Activated gamma-delta T cell (primary cell): ENCODE results near the gene LARGE1.

Source experiments
- DNase-seq: peaks from one replicate; lab custom pipeline; 2025; lab: John Stamatoyannopoulos, UW

Gene LARGE1

DNA sequence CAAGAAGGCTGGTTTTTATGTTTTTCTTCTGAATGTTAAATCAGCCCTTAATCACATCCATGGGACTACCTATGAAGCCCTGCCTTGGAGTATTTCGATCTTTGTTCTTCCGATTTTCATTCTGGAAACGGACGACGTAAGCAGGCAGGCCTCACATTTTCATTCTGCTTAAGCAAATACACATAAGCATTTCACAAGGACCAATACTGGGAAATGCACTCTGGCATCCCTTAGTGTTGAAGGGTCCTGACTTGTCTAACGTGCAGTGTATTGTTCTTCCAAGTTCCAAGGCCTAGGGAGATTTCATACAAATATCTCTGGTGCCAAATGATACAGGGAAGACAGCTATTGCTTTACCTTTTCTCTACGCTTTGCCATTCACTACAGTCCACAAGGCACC, 143.8 kb downstream of the LARGE1 start:
- no peak for DNase-seq

- no peak for DNase-seq
These were observed 145.5 kb downstream of the LARGE1 start for GRCh38 chr22:33774781-33775180.

- no peak for DNase-seq
These were observed 147.5 kb downstream of the LARGE1 start for GRCh38 chr22:33772745-33773144.

DNA sequence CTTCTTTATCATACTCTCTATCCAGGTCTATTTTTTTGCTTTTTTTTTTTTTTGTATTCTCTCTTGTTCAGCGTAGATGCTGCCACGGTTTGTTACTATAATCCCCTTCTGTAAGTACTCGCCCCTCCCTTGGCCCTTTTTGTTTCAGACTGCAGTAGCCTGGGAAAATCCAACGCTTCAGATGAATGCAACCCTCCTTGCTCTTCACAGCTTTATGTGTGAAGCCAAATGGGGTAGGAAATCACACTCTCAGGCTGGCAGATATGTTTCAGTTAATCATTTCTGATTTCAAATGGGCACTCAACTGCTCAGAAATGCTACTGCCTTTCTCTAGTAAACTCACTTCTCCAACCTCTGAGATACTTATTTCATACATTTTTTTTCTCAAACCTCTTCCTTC, 149.1 kb downstream of the LARGE1 start:
- DNase-seq, result no peak

DNA sequence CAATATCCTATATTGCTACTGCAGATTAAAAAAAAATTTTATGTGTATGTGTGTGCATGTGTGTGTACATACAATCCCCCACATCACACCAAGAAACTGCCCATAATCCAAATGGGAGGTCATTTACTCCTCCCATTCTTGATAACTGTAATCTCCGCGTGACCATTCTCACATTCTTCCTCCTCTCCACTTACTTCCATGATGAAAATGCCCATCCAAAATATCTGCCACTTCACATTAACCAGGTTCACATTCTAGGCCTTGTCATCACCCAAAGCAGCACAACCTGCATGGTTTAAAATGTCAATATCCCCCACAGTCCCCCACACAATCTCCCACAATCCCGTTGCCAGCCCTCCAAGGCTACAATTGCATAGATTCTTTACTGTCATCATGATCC, 149.6 kb downstream of the LARGE1 start:
- no peak for DNase-seq

DNA sequence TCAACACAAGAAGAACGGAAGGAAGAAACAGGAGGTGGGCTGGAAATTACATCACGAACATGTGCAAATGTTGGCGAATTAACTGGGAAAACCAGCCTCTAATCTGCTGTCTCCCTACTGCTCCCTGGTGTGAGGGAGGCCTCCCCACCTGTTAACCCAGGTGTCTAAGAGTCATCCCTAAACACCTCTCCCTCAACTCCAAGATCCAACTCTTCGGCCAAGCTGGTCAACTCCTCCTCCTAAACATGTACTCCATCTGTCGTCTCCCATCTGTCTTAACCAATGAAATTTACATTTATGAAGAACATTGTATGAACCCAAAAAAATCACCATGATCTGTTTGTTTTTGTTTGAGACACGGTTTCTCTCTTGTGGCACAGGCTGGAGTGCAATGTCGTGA, 154.2 kb downstream of the LARGE1 start:
- no peak for DNase-seq

- DNase-seq, result no peak
These were observed 161.3 kb downstream of the LARGE1 start for GRCh38 chr22:33758961-33759360.

DNA sequence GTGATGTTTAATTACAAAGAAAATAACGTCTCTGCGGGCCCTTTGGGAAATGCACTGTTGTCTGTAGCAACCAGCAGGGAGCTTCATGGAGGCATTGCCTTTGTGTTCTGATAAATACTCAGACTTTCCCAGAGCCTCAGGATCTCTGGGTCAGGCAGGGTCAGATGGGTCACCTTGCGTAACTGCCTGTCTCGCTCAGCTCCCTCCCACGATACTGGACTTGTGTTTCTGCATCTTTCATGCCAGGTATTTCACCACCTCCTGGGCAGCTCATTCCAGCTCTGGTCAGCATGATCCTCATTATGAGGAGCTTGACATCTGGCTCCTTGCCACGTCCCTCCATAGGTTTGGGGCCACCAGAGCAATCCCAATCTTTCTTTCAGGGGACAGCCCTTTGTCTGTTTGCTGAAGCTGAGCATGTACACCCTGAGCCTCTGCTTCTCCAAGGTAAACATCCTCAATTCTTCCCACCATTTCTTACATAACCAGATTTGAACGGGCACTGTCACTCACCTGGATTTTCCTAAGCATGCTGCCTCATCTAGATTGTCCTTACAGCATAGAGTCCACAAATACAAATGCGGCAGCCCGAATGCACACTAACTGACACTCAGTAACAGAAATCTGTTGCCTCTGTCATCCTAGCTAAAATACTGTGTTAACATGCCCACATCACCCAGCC, 162.3 kb downstream of the LARGE1 start:
- DNase-seq, result no peak

DNA sequence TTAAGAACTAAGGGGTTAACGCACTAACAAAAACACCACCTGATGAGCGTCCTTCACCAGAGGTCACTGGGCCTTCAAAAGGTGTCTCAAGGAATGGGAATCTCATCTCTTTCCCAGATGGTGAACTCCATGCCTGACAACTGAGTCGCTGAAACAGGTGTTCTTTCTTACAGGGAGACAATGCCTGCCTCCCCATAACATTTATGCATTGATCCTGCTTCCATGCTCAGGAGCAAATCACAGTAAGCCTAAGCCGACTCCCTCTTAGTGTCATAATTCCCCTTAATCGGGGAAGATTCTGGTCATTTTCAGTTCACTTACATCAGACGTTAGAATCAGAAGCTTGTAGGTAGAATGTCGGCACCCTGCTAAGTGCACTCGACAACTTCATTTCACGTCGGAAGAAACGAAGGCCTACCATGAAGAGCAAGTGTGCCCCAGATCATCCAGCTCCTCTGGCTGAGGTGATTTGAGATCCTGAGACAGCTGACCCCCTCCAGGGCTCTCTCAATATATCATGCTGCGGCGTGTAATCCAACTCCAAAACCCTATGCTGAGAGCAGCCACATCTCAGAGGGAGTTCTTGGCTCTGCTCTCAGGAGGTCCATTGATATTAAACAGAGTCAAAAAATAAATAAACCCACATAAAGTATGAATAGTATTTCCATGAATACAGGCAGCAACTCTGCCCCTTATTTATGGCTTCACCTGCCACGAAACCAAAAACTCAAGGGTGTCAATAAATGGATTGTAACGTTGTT, 163.1 kb downstream of the LARGE1 start:
- DNase-seq, result no peak

- no peak for DNase-seq
These were observed 163.7 kb downstream of the LARGE1 start for GRCh38 chr22:33756508-33756949.

DNA sequence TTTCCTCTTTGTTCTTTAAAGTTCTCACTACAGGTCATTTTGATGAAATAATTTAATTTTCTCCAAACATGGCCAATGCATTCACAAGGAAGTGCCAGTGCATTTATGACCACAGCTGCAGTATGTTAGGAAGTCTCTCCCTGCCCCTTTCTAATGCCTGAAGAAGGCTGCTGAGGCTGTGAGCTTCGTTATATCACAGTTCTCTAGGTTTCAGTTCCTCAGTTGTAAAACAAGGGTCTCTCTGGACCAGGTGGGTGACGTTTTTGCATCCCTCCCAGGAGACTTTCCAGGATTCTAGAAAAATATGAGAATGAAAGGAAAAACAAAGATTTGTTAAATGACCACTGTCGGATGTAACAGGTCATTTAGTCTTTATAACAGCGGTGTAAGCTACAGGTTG, 171.6 kb downstream of the LARGE1 start:
- DNase-seq, result no peak

- no peak for DNase-seq
These were observed 172.6 kb downstream of the LARGE1 start for GRCh38 chr22:33747576-33748180.

GRCh38 chr22:33747029-33747428, 173.2 kb downstream of the LARGE1 start:
- no peak for DNase-seq

DNA sequence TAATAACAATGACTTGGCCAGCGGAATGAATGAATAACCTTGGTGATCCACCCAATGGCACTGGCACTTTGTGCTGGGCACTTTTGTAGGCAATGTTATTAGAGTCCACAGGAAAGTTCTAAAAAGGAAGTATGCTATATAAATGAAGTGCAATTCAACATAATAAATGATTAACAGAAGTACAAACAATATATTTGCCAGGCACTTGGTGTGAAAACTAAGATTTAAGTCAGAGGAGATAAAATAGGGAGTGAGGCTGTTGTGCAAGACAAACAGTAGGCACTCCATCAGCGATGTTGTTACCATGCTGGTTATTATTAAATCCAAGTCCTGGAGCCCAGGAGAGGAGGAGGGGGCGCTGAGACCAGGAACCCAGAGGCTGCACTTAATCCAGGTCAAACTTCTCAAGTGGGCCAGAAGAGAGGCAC, 173.8 kb downstream of the LARGE1 start:
- no peak for DNase-seq

- no peak for DNase-seq
These were observed 174.8 kb downstream of the LARGE1 start for GRCh38 chr22:33745501-33745900.

DNA sequence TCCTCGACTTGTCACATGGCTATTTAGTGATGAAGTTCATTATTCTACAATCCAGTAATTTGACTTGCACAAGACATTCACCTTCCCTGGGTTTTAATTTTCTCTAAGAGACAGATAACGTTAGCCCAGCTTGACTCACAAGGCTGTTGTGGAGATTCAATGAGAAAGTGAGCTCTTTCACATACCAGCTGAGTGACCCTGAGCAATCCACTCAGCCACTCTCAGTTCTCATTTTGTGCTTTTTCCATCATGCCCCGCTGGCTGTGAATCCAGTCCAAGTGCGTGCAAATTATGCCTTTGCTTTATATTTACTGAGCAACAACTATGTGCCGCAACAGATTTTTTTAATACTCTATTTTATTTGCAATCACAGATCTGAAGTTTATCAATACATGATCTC, 176.5 kb downstream of the LARGE1 start:
- DNase-seq, result no peak

- no peak for DNase-seq
These were observed 179.3 kb downstream of the LARGE1 start for GRCh38 chr22:33741025-33741424.

GRCh38 chr22:33739516-33739915, 180.8 kb downstream of the LARGE1 start:
- no peak for DNase-seq

- no peak for DNase-seq
These were observed 182.6 kb downstream of the LARGE1 start for GRCh38 chr22:33737662-33738061.

DNA sequence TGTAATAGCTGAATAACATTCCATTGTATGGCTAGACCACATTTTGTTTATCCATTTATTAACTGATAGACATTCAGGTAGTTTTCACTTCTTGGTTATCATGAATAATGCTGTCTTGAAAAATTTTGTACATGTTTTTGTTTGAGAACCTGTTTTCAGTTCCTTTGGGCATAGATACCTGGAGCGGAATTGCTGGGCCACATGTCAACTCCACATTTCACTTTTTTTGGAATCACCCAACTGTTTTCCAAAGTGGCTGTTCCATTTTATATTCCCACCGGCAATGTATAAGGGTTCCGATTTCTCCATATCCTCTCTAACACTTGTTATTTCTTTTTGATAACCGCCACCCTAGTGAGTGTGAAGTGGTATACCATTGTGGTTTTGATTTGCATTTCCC, 184.3 kb downstream of the LARGE1 start:
- DNase-seq, result no peak

DNA sequence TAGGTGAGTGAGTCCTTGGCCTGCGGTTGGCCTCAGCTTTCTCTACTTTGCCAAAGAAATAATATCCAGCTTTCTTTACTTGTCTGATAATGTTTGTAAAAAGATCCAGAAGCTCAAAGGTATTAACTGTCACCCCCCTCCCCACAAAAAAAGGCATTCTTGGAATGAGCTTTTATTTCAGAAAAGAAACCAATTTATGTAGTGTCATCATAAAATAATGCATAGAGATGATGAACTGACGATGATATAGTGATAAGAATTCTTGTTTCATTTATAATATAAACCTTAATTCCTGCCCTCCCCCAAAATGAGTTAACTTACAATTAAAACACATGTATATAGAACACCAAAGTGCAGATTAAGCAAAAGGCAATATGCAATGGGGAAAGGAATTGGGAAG, 191.4 kb downstream of the LARGE1 start:
- no peak for DNase-seq

GRCh38 chr22:33726294-33726734, 194.0 kb downstream of the LARGE1 start:
- DNase-seq, result no peak

GRCh38 chr22:33723915-33724314, 196.4 kb downstream of the LARGE1 start:
- DNase-seq, result no peak
